GM19372 (cell line): Measurements from ENCODE around the gene OR2T1.
"Not testable (repeated sequence)": the region's sequence is repeated elsewhere in the genome, so short reads cannot be mapped to it uniquely, and the experiment has no call there.

Experiments
- ATAC-seq: cut with Tn5 transposase; IDR thresholded peaks from one replicate; pipeline ENCODE4 v1.9.1; 2021; ENCODE audit warnings: mild to moderate bottlenecking, low read depth, moderate library complexity; ENCODE audit not compliant: unreplicated experiment

The OR2T1 gene

GRCh38 chr1:248433811-248434415, 31.1 kb downstream of the OR2T1 start:
- ATAC-seq, result not testable (repeated sequence)

GRCh38 chr1:248434913-248435312, 32.1 kb downstream of the OR2T1 start:
- ATAC-seq, result not testable (repeated sequence)

GRCh38 chr1:248436303-248436702, 33.5 kb downstream of the OR2T1 start:
- peak; percentile 50 for ATAC-seq

- ATAC-seq, result not testable (repeated sequence)
Observed at GRCh38 chr1:248438668-248439067, 35.8 kb downstream of the OR2T1 start.

GRCh38 chr1:248439283-248439682, 36.4 kb downstream of the OR2T1 start:
- ATAC-seq, result not testable (repeated sequence)

- not testable (repeated sequence) for ATAC-seq
Observed at GRCh38 chr1:248442500-248443277, 39.8 kb downstream of the OR2T1 start.

GRCh38 chr1:248444603-248445002, 41.8 kb downstream of the OR2T1 start:
- not testable (repeated sequence) for ATAC-seq

GRCh38 chr1:248445399-248445798, 42.6 kb downstream of the OR2T1 start, which contains the start of gene OR2T2:
OR2T2 (plus strand) TSS chr1:248445637; CDS start chr1:248452798, 7,161 bp downstream.
- ATAC-seq, result not testable (repeated sequence)

GRCh38 chr1:248448409-248449074, 45.7 kb downstream of the OR2T1 start:
- peak; percentile 52 for ATAC-seq

- not testable (repeated sequence) for ATAC-seq
Observed at GRCh38 chr1:248449821-248450465, 47.1 kb downstream of the OR2T1 start.

GRCh38 chr1:248450466-248451145, 47.8 kb downstream of the OR2T1 start:
- peak; percentile 56 for ATAC-seq

GRCh38 chr1:248453619-248454018, 50.8 kb downstream of the OR2T1 start:
- not testable (repeated sequence) for ATAC-seq

- ATAC-seq, result not testable (repeated sequence)
Observed at GRCh38 chr1:248455045-248455444, 52.2 kb downstream of the OR2T1 start.

GRCh38 chr1:248456635-248457034, 53.8 kb downstream of the OR2T1 start:
- ATAC-seq, result not testable (repeated sequence)
